Effector CD8-positive, alpha-beta T cell (primary cell): ENCODE measurements around the gene MYRIP.

Experiments used
- DNase-seq: peaks from one replicate; lab custom pipeline; 2025; lab: John Stamatoyannopoulos, UW

MYRIP gene

DNA sequence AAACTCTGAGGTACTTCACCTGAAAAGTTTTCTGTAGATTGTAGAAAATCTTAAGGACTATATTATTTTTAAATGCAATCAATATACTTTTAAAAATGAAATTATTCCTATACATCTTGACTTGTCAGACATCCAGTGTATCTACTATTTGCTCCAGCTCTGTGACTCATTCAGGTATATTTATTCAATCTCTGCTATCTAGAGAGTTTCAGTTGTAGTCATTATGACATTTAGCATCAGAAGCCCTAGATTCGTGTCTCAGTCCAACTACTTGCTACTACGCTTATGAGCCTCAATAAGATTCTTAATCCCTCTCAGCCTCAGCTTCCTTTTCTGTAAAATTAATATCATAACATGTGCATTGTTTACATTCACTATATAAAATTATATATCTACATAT, 477.8 kb downstream of the MYRIP start:
- no peak for DNase-seq

DNA sequence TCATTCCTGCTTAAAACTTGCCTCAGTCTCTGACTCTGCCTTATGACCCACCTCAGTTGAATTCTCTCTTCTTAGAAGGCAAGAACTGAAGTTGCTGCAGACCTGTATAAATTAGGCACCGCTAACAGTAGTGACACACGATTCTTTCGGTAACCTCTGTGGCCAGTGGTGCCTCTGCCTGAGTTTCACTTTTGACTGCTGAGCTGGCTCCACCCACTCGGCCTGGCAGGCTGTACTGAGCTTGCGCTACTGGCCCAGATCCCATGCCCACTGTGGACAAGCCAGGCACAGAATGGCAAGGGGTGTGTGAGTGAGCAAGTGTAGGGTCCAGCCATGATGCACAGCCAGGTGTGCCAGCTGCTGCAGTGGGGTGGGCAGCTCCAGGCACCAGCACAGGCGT, 481.0 kb downstream of the MYRIP start:
- DNase-seq: no peak

DNA sequence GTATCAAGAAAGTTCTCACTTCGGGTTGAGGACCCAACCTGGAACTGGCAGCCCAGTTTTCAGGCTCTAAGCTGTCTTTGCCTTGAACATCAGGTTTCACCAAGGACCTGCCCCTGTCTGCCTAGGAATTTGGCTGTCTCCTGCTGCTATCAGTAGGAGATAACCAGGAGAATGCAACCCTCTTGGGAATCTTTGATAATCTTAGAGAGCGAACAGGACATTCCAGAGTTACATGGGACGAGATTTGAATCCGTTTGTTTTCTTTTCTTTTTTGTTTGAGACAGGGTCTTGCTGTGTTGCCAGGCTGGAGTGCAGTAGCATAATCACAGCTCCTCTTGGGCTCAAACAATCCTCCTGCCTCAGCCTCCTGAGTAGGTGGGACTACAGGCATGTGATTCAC, 482.1 kb downstream of the MYRIP start:
- DNase-seq: no peak

DNA sequence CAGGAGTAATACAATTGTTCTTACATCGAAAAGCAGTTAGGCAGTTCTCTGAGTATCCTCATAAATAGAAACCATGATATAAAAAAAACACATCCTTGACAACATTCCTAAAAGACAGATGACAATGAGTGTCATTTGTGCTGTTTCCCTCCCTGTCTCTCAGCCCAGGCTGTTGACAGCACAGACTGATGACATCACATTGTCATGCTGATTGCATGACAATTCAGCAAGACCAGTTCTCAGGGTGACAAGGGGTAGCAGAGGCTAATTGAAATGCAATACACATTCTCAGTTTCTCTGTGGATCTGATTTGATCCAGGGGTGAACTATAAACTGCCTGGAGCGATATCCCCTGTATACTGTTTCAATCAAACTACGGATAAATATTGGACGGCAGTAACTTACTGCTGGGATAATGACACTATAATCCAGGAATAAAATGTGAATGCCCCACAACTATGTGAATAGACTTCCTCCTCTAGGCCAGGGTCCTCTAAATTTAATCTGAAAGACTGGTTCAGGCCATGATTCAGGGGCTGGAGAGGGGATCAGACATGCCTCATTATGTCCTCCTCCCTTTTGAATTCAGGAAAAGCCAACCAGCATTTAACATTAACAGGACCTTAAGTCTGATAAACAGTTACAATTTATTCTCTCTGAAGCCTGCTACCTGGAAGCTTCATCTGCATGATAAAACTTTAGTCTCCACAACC, 483.4 kb downstream of the MYRIP start:
- DNase-seq: no peak

DNA sequence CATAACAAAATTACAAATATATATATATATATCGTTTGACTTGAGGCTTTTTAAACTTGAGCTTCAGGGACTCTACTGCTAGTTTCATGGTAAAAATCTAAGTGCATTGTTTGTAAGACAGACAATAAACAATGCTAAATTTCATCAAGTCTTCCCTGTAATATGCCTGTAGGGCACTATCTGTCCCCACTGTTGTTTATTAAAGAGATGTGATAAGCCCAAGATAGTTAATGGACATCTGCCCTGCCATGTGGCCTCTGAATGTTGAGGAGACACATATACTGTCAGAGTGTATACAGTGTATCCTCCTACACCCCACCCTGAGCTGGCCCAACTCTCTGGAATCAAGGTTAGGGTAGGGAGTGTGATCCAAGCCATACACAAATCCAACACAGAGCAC, 485.0 kb downstream of the MYRIP start:
- no peak for DNase-seq

DNA sequence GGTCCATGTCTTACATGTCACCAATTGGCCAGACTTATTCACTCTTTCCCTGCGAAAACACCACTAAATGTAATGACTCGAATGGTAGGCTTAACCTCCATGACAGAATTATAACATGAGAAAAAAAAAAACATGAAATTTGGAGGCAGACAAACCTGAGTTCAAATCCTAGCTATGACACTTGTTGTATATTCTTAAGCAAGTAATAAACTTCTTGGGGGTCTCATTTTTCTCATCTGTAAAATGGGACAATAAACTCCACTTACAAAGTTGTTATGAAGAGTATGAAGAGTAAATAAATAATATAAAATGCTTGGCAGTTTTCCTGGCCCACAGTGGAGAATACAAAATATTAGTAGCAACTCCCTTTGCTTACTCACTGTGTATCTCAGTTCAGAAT, 488.7 kb downstream of the MYRIP start:
- DNase-seq: no peak

DNA sequence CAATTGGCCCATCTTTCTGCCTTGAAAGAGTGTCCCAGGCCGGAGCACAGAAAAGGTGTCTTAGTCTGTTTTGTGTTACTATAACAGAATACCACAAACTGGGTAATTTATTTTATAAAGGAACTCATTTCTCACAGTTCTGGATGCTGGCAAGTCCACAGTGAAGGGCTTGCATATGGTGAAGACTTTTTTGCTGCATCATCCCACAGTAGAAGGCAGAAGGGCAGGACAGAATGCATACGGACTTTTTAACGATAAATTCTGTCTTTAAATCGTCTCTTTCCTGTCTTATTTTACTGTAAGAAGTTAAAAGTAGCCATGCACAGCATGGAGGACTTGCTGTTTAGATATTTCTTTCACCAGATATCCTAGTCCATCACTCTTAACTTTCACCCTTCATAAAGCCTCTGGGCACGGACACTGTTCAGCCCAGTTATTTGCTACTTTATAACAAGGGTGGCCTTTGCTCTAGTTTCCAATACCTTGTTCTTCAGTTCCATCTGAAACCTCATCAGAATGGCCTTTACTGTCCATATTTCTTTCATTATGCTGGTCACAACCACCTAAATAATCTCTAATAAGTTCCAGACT, 489.8 kb downstream of the MYRIP start:
- no peak for DNase-seq

DNA sequence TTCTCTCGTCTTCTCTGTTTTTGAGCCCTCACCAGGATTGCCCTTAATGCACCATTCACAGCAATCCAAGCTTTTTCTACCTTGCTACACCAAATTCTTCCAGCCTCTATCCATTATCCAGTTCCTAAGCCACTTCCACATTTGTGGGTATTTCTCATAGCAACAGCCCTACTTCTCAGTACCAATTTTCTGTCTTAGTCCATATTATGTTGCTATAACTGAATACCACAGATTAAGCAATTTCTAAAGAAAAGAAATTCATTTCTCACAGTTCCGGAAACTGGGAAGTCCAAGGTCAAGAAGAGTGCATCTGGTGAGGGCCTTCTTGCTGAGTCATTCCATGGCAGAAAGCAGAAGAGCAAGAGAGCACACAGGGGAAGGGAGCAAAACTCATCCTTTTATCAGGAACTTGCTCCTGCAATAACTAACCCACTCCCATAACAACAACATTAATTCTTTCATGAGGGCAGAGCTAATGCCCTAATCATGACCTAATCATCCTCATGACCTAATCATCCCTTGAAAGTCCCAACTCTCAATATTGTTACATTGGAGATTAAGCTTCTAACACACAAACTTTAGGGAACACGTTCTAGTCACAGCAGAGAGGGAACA, 490.4 kb downstream of the MYRIP start:
- no peak for DNase-seq

DNA sequence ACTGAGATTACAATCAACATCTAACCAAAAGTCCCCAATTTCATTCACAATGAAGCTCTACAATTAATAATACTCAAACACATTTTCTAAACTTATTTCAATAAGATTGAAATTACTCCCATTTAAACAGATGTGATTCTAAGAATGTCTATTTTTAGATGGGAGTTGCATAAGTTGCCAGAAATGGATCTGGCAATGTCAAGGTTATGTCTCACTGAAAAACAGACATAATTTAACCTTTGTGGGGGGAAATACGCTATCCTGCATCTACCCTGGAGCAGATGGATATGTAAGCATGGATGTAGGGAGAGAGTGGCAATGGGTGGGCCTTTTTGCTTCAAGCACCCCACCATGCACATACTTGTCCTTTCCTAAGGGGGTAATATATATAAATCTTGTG, 493.4 kb downstream of the MYRIP start:
- DNase-seq: no peak

DNA sequence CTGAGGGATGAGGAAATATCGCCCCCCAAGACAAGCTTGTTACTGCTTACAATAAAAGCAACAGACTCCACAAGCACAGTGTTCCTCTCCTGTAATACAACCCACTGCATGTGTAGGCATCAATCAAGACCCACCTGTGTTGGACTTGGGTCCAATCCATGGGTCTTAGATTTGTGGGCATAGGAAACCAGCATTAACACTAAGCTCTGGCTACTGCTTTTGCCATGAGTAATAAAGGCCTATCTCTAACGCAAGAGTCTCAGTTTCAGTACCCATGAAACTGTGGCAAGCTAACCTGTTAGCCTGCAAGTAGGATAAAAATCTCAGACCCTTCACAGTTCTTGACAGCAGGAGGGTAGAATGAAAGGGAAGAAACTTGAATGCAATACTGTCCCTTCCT, 494.9 kb downstream of the MYRIP start:
- DNase-seq: no peak

DNA sequence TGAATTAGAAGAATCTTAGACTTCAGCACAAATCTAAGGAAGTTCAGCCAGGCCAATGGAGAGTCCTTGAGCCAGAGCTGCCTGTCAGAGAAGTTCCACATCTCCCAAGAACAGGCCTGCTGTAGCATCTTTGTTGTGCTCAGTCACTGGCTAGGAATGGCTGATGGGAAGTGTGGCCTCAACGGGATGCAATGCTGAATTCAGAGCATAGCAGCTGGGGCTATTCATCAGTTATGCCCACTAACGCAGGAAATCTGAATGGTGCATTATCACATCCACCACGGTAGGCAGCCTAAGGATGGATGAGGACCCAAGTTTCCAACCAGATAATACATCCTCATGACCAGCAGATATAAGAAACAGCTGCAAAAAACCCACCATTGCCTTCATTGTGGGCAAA, 496.9 kb downstream of the MYRIP start:
- no peak for DNase-seq

DNA sequence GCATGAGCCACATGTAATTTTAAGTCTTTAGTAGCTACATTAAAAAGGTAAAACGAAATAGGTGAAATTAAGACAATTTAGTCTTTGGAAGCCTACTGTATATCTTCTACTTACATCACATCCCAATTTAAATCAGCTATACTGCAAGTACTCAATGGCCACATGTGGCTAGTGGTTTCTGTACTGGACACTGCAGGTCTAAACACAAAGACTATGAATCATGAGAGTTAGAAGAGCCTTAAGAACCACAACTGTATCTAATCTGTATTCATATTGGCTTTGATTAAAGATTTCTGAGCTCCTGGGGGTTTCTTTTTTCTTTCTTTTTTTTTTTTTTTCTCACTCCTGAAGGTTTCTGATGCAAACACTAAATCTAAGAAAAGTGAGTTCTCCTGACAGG, 497.8 kb downstream of the MYRIP start:
- no peak for DNase-seq

DNA sequence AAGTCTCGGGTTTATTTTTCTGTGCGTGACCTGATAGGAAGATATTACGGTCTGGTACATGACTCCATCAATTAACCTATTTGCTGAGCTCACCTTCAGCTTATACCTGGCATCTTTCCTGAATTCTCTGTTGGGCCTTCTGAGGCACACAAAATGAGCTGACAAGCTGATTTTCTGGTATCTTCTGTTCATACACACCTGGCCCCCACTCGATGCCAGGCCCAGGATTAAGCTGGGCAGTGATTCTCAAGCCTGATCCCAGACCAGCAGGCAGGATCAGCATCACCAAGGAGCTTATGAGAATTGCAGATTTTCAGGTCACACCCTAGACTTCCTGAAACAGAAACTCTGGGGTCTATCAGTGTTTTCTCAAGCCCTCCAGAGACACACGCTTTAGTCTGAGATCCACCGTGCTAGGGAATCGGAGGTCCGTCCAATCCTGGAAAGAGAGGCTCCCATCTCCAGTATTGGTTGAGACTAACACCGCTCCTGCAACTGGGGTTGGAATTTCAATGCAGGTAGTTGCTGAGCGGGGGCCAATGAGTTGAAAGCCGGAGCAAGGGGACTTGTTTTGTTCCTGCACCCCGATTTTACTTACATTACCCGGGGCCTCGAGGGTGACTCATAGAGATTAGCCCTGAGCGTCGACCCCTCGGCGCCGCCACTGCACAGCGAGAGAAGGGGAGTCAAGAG, 499.5 kb downstream of the MYRIP start:
- DNase-seq: no peak

DNA sequence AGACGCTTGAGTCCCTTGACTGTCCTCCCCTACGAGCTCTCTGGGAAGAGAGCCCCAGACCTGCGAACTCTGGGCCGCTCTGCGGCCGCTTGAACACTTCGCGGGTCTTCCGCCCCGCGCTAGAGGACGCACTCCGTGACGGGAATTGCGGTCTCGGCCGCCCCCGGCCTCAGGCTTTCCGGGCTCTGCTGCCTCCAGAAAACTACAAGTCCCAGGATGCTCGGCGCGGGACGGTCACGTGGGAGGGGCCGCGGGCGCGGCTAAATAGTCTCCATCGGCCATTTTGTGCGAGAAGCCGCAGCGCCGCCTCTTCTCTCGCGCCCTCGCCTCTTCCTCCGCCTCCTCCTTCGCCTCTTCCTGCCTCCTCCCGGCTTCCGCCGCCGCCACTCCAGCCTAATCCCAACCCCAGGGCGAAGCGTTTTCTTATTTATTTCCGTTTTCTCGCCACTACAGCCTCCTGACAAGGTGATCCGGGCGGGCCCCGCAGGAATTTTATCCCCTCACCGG, 500.1 kb downstream of the MYRIP start, which contains the start of gene EIF1B:
Gene EIF1B (plus strand): TSS at position 290 of the 507 bp plus-strand sequence. CDS start 235 bp downstream, outside the sequence.
- DNase-seq: peak; percentile 98
